Mucosa of stomach (tissue), 1 donor: Measurements from ENCODE around the gene BSPRY.

Source experiments
- H3K27me3 ChIP-seq: one replicate; pipeline ENCODE4 v1.7.0; 2013; ENCODE audit warnings: mild to moderate bottlenecking, low read length; ENCODE audit not compliant: control insufficient read depth, insufficient read depth
- H3K36me3 ChIP-seq: one replicate; pipeline ENCODE4 v1.7.0; 2013; ENCODE audit warnings: low read length; ENCODE audit not compliant: control insufficient read depth, insufficient read depth
- H3K4me1 ChIP-seq: one replicate; pipeline ENCODE4 v1.7.0; 2013; ENCODE audit warnings: mild to moderate bottlenecking, low read length; ENCODE audit not compliant: control insufficient read depth, insufficient read depth
- H3K4me3 ChIP-seq: one replicate; pipeline ENCODE4 v1.7.0; 2013; ENCODE audit warnings: low read length
- H3K9ac ChIP-seq: one replicate; pipeline ENCODE4 v1.7.0; 2013; ENCODE audit warnings: mild to moderate bottlenecking, low read length, moderate library complexity
- H3K9me3 ChIP-seq: one replicate; pipeline ENCODE4 v1.7.0; 2013; ENCODE audit warnings: mild to moderate bottlenecking, low read length, moderate library complexity; ENCODE audit not compliant: control insufficient read depth
- donor health status: Pancreatic carcinoma.

The BSPRY gene

GRCh38 chr9:113409481-113409880 is 60.1 kb downstream of the BSPRY start:
- H3K4me1 ChIP-seq, result no peaks in the 10 kb centered on the region

GRCh38 chr9:113409883-113410206 is 60.5 kb downstream of the BSPRY start:
- H3K36me3 ChIP-seq, result peaks cover 6% of the 10 kb centered on the region
- no peaks in the 10 kb centered on the region for H3K4me1 ChIP-seq
- peak overlapping the region; percentile 91 for H3K4me3 ChIP-seq
- no peaks in the 10 kb centered on the region for H3K9me3 ChIP-seq
- peak overlapping the region; percentile 90 for H3K9ac ChIP-seq
- no peaks in the 10 kb centered on the region for H3K27me3 ChIP-seq

More at GRCh38 chr9:113409481-113409880, 60.1 kb downstream of the BSPRY start:
- peak overlapping the region; percentile 90 for H3K9ac ChIP-seq
- no peaks in the 10 kb centered on the region for H3K27me3 ChIP-seq
- H3K9me3 ChIP-seq, result no peaks in the 10 kb centered on the region
- H3K4me3 ChIP-seq, result peak overlapping the region; percentile 91
- peaks cover 6% of the 10 kb centered on the region for H3K36me3 ChIP-seq

- Histone ChIP-seq H3K9ac (peak within 1 kb of the TSS; percentile 90), H3K27me3 (no peaks in the 10 kb centered on the region), H3K36me3 (peaks cover 6% of the 10 kb centered on the region), H3K4me1 (no peaks in the 10 kb centered on the region), H3K9me3 (no peaks in the 10 kb centered on the region), H3K4me3 (peak within 1 kb of the TSS; percentile 91)
Measured at GRCh38 chr9:113410207-113410864, 61.0 kb downstream of the BSPRY start, which contains the start of the genes C9orf43 and POLE3. Gene C9orf43 (plus strand): TSS chr9:113410747. CDS start chr9:113413494, 2,747 bp downstream. Gene POLE3 (minus strand): TSS chr9:113410675. CDS start chr9:113410293, 382 bp downstream.

GRCh38 chr9:113416149-113416721 is 66.9 kb downstream of the BSPRY start:
- no peak overlapping the region for H3K9ac ChIP-seq
- H3K4me1 ChIP-seq, result no peaks in the 10 kb centered on the region
- H3K36me3 ChIP-seq, result no peaks in the 10 kb centered on the region
- H3K9me3 ChIP-seq, result no peaks in the 10 kb centered on the region
- H3K4me3 ChIP-seq, result no peak overlapping the region
- no peaks in the 10 kb centered on the region for H3K27me3 ChIP-seq

- H3K4me3 ChIP-seq, result no peak overlapping the region
- no peaks in the 10 kb centered on the region for H3K36me3 ChIP-seq
- no peak overlapping the region for H3K9ac ChIP-seq
- H3K4me1 ChIP-seq, result no peaks in the 10 kb centered on the region
- H3K9me3 ChIP-seq, result no peaks in the 10 kb centered on the region
- H3K27me3 ChIP-seq, result no peaks in the 10 kb centered on the region
Measured at GRCh38 chr9:113417370-113417769, 68.0 kb downstream of the BSPRY start.
